ENCODE data around the gene LAYN. TPM values are rescaled to one million over a fixed set of nuclear protein-coding genes. Genes with fewer than 3 reads are reported as not detected.

The LAYN gene
- total and polyA plus RNA-seq, 9 of the 15 experiments (the other 6 are each of a cell fraction or from before 2014, with no cell fraction given) = not detected

DNA sequence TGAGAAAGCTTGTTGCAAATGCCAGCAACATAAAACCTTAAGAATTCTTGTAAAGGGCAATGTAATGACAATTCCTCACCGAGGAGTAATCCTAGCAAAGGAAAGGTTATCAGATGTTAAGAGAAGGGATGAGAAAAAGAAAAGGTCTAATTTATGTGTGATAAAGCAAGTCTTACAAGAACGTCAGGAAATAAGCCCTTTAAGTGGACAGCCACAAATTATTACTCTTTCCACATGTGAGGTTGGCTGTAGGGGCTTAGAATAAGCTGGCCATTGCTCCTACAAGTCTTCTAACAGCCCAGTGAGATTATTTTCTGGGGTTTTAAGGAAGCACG is 9.3 kb downstream of the LAYN start (continued):
- TF ChIP-seq, protein P1, sequence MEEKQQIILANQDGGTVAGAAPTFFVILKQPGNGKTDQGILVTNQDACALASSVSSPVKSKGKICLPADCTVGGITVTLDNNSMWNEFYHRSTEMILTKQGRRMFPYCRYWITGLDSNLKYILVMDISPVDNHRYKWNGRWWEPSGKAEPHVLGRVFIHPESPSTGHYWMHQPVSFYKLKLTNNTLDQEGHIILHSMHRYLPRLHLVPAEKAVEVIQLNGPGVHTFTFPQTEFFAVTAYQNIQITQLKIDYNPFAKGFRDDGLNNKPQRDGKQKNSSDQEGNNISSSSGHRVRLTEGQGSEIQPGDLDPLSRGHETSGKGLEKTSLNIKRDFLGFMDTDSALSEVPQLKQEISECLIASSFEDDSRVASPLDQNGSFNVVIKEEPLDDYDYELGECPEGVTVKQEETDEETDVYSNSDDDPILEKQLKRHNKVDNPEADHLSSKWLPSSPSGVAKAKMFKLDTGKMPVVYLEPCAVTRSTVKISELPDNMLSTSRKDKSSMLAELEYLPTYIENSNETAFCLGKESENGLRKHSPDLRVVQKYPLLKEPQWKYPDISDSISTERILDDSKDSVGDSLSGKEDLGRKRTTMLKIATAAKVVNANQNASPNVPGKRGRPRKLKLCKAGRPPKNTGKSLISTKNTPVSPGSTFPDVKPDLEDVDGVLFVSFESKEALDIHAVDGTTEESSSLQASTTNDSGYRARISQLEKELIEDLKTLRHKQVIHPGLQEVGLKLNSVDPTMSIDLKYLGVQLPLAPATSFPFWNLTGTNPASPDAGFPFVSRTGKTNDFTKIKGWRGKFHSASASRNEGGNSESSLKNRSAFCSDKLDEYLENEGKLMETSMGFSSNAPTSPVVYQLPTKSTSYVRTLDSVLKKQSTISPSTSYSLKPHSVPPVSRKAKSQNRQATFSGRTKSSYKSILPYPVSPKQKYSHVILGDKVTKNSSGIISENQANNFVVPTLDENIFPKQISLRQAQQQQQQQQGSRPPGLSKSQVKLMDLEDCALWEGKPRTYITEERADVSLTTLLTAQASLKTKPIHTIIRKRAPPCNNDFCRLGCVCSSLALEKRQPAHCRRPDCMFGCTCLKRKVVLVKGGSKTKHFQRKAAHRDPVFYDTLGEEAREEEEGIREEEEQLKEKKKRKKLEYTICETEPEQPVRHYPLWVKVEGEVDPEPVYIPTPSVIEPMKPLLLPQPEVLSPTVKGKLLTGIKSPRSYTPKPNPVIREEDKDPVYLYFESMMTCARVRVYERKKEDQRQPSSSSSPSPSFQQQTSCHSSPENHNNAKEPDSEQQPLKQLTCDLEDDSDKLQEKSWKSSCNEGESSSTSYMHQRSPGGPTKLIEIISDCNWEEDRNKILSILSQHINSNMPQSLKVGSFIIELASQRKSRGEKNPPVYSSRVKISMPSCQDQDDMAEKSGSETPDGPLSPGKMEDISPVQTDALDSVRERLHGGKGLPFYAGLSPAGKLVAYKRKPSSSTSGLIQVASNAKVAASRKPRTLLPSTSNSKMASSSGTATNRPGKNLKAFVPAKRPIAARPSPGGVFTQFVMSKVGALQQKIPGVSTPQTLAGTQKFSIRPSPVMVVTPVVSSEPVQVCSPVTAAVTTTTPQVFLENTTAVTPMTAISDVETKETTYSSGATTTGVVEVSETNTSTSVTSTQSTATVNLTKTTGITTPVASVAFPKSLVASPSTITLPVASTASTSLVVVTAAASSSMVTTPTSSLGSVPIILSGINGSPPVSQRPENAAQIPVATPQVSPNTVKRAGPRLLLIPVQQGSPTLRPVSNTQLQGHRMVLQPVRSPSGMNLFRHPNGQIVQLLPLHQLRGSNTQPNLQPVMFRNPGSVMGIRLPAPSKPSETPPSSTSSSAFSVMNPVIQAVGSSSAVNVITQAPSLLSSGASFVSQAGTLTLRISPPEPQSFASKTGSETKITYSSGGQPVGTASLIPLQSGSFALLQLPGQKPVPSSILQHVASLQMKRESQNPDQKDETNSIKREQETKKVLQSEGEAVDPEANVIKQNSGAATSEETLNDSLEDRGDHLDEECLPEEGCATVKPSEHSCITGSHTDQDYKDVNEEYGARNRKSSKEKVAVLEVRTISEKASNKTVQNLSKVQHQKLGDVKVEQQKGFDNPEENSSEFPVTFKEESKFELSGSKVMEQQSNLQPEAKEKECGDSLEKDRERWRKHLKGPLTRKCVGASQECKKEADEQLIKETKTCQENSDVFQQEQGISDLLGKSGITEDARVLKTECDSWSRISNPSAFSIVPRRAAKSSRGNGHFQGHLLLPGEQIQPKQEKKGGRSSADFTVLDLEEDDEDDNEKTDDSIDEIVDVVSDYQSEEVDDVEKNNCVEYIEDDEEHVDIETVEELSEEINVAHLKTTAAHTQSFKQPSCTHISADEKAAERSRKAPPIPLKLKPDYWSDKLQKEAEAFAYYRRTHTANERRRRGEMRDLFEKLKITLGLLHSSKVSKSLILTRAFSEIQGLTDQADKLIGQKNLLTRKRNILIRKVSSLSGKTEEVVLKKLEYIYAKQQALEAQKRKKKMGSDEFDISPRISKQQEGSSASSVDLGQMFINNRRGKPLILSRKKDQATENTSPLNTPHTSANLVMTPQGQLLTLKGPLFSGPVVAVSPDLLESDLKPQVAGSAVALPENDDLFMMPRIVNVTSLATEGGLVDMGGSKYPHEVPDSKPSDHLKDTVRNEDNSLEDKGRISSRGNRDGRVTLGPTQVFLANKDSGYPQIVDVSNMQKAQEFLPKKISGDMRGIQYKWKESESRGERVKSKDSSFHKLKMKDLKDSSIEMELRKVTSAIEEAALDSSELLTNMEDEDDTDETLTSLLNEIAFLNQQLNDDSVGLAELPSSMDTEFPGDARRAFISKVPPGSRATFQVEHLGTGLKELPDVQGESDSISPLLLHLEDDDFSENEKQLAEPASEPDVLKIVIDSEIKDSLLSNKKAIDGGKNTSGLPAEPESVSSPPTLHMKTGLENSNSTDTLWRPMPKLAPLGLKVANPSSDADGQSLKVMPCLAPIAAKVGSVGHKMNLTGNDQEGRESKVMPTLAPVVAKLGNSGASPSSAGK (IDR thresholded peaks at IDR 0.05) = no peak
- TF ChIP-seq KDM5B (IDR thresholded peaks at IDR 0.05; ENCODE audit: insufficient replicate concordance, low read depth, low read length) (no peak), SP1 (CRISPR knock-in tag; IDR thresholded peaks at IDR 0.05) (no peak), TCF3 (CRISPR knock-in tag; IDR thresholded peaks at IDR 0.05) (no peak), DMBX1 (CRISPR knock-in tag; IDR thresholded peaks at IDR 0.05; ENCODE audit: borderline replicate concordance) (no peak)

Data from K562 (cell line).